Fibroblast of mammary gland (primary cell): ENCODE measurements around the gene ZFYVE26.

Experiments used
- DNase-seq: peaks from one replicate; pipeline ENCODE4 v3.0.0-alpha.2; 2010; ENCODE audit warnings: low read depth
- H3K4me3 ChIP-seq: 2 replicates; pipeline ENCODE4 v1.5.1; 2011; ENCODE audit warnings: low read depth, mild to moderate bottlenecking, low read length, moderate library complexity; ENCODE audit not compliant: control insufficient read depth
- CTCF ChIP-seq: conservative IDR thresholded peaks from 2 replicates; pipeline ENCODE4 v1.5.1; 2011; ENCODE audit warnings: low read depth, low read length, inconsistent platforms; ENCODE audit not compliant: control insufficient read depth, insufficient read depth

The ZFYVE26 gene

DNA sequence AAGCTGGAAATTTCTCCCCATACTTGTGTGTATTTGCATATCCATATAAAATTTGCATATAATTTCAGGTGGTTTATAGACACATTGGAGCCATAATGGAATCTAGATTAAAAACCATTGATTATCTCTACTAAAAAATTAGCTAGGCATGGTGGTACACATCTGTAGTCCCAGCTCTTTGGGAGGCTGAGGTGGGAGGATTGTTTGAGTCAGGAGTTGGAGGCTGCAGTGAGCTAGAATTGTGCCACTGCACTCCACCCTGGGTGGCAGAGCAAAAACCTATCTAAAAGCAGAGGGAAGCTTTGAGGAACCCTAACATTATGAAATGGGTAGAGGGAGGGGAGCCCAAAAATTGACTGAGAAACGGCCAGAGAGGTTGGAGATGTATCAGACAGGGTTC, 118.2 kb downstream of the ZFYVE26 start:
- no peak for DNase-seq
- H3K4me3 ChIP-seq, result no peak overlapping the region
- no peak for TF ChIP-seq CTCF

DNA sequence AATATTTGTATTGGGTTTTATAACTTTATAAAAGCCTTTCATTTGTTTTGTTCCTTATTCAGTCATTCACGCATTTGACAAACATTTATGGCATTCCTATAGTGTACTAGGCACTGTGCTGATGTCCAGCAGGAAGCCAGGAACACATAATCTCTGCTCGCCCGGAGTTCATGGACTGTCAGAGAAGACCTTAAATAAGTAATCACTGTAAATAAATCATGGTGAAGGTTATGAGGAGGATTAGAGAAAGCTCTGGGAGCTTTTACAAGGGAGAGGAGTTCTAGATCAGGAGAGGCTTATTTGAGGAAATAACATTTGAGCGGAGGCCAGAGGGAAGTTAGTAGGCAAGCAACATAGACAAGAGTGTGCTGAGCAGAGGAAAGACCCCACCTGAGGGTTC, 119.4 kb downstream of the ZFYVE26 start:
- no peak for DNase-seq
- no peak for TF ChIP-seq CTCF
- no peak overlapping the region for H3K4me3 ChIP-seq
